HCT116 (cell line): ENCODE data around the gene NAV3. TPM values are rescaled to one million over a fixed set of nuclear protein-coding genes. Genes with fewer than 3 reads are reported as not detected.

Source experiments
- ATAC-seq: fragments of 200-7000 bp; cut with Tn5 transposase; 2 replicates; pipeline ENCODE4 v1.9.1; 2020; ENCODE audit warnings: mild to moderate bottlenecking, moderate library complexity
- BruUV-seq: library from RNA; stranded (reverse); fragments of 400-500 nt; replicated peaks from 2 replicates; lab custom pipeline; 2021; lab: Mats Ljungman, UMichigan
- CTCF ChIA-PET: fragments of 300-600 bp; sonication (Branson Sonifier 250); formaldehyde crosslinking; loops from one replicate; lab custom pipeline; 2021; ENCODE audit warnings: antibody characterized with exemption; lab: Charles Lee
- POLR2A ChIA-PET: fragments of 300-600, 350-600 bp; sonication (Branson Sonifier 250); formaldehyde crosslinking; loops from one replicate; lab custom pipeline; 2021; ENCODE audit warnings: antibody characterized with exemption; lab: Charles Lee
- RAD21 ChIA-PET, 2 experiments: fragments of 300-600 bp; sonication (Branson Sonifier 250); formaldehyde crosslinking; loops; one replicate each; lab custom pipeline; 2023; ENCODE audit warnings: low total read pairs in 2 of 2; ENCODE audit not compliant: uncharacterized antibody in 2 of 2, unreplicated experiment in 2 of 2, low non-redundant PET in 1 of 2; lab: Charles Lee
- DNase-seq: peaks from one replicate; pipeline ENCODE4 v3.0.0-alpha.2; 2010; ENCODE audit warnings: low read depth, low spot score
- H2AFZ ChIP-seq: fragments of 200-600 bp; shearing (Covaris generic), sonication (generic); 2 replicates; pipeline ENCODE4 v1.6.1; 2017; ENCODE audit warnings: low read depth, mixed run types, mixed read lengths, antibody characterized with exemption, low read length; ENCODE audit not compliant: poor library complexity, severe bottlenecking
- H3K27ac ChIP-seq: 2 replicates; pipeline ENCODE4 v1.5.1; 2012; ENCODE audit warnings: low read depth, low read length
- H3K27me3 ChIP-seq: fragments of 200-600 bp; sonication (generic); 2 replicates; pipeline ENCODE4 v1.6.1; 2016; ENCODE audit warnings: mixed run types, low read length, mixed read lengths; ENCODE audit not compliant: insufficient read depth
- H3K36me3 ChIP-seq, 2 experiments: fragments of 200-500 bp in 1 of 2; fragments of 200-600 bp in 1 of 2; sonication (Bioruptor generic) in 1 of 2; sonication (generic) in 1 of 2; 2 replicates each; pipeline versions ENCODE4 v1.5.1 to v1.6.1; 2014 to 2016; ENCODE audit warnings: low read length in 2 of 2, inconsistent platforms in 1 of 2, mixed read lengths in 1 of 2, mixed run types in 1 of 2; ENCODE audit not compliant: insufficient read depth in 2 of 2, control insufficient read depth in 1 of 2
- H3K4me1 ChIP-seq, 2 experiments: fragments of 200-600 bp in 1 of 2; sonication (generic) in 1 of 2; 2 replicates each; pipeline versions ENCODE4 v1.5.1 to v1.6.1; 2012 to 2017; ENCODE audit warnings: low read length in 2 of 2, inconsistent platforms in 1 of 2, mild to moderate bottlenecking in 1 of 2, mixed read lengths in 1 of 2, mixed run types in 1 of 2, moderate library complexity in 1 of 2; ENCODE audit not compliant: insufficient read depth in 2 of 2, control insufficient read depth in 1 of 2
- H3K4me2 ChIP-seq: fragments of 200-600 bp; sonication (generic); 2 replicates; pipeline ENCODE4 v1.6.1; 2017; ENCODE audit warnings: mixed run types, low read length, mixed read lengths
- H3K4me3 ChIP-seq, 2 experiments: fragments of 200-600 bp in 1 of 2; sonication (generic) in 1 of 2; replicated peaks in 1 of 2; 2 replicates each; pipeline ENCODE4 v1.5.1; 2011 to 2016; ENCODE audit warnings: low read length in 2 of 2, control low read depth in 1 of 2, low read depth in 1 of 2, mild to moderate bottlenecking in 1 of 2, mixed read lengths in 1 of 2, mixed run types in 1 of 2
- H3K79me2 ChIP-seq: fragments of 200-600 bp; sonication (generic); 2 replicates; pipeline ENCODE4 v1.6.1; 2017; ENCODE audit warnings: mild to moderate bottlenecking, mixed run types, low read length, moderate library complexity, mixed read lengths; ENCODE audit not compliant: insufficient read depth
- H3K9ac ChIP-seq: fragments of 200-600 bp; sonication (generic); 2 replicates; pipeline ENCODE4 v1.6.1; 2016; ENCODE audit warnings: low read length, mixed read lengths
- H3K9me2 ChIP-seq: fragments of 200-600 bp; sonication (generic), shearing (Covaris generic); 2 replicates; pipeline ENCODE4 v1.6.1; 2017; ENCODE audit warnings: mixed run types, mild to moderate bottlenecking, moderate library complexity; ENCODE audit not compliant: insufficient read depth
- H3K9me3 ChIP-seq, 2 experiments: fragments of 200-500 bp in 1 of 2; fragments of 200-600 bp in 1 of 2; sonication (Bioruptor generic) in 1 of 2; sonication (generic) in 1 of 2; 2 replicates each; pipeline ENCODE4 v1.6.1; 2014 to 2017; ENCODE audit warnings: low read length in 2 of 2, mixed read lengths in 2 of 2, inconsistent platforms in 1 of 2, low read depth in 1 of 2, mild to moderate bottlenecking in 1 of 2, mixed run types in 1 of 2, moderate library complexity in 1 of 2; ENCODE audit not compliant: control insufficient read depth in 1 of 2, insufficient read depth in 1 of 2
- H4K20me1 ChIP-seq: fragments of 200-600 bp; sonication (generic), shearing (Covaris generic); 2 replicates; pipeline ENCODE4 v1.6.1; 2017; ENCODE audit warnings: mixed run types, mild to moderate bottlenecking, moderate library complexity; ENCODE audit not compliant: insufficient read depth
- CBX3 ChIP-seq: IDR thresholded peaks from 2 replicates; pipeline ENCODE4 v1.6.1; 2012; ENCODE audit warnings: low read depth
- ELF1 ChIP-seq: IDR thresholded peaks from 2 replicates; pipeline ENCODE4 v1.6.1; 2012; ENCODE audit warnings: low read depth, borderline replicate concordance
- EZH2 ChIP-seq: fragments of 200-600 bp; sonication (generic); IDR thresholded peaks from 2 replicates; pipeline ENCODE4 v1.6.1; 2017; ENCODE audit warnings: antibody characterized with exemption, mixed run types
- JUND ChIP-seq: IDR thresholded peaks from 2 replicates; pipeline ENCODE4 v1.6.1; 2012
- POLR2A ChIP-seq: IDR thresholded peaks from 2 replicates; pipeline ENCODE4 v1.7.0; 2011; ENCODE audit warnings: borderline replicate concordance; ENCODE audit not compliant: insufficient read depth, insufficient read length; ENCODE audit errors: extremely low read depth
- YY1 ChIP-seq: IDR thresholded peaks from 2 replicates; pipeline ENCODE4 v1.6.1; 2011; ENCODE audit warnings: low read length, low read depth, moderate library complexity, mild to moderate bottlenecking; ENCODE audit not compliant: insufficient replicate concordance; ENCODE audit errors: extremely low read depth
- intact Hi-C: fragments of 100-400 bp; cut with micrococcal nuclease; formaldehyde crosslinking; loops from 2 replicates; pipeline ENCODE4 v1.10.0; 2022
- total RNA-seq: library from RNA; stranded (reverse); gene quantifications from one replicate; pipeline ENCODE4 v1.2.1, GENCODE V29; 2021; ENCODE audit not compliant: unreplicated experiment
- TF ChIP-seq, protein P1 (sequence below): IDR thresholded peaks from 2 replicates; pipeline ENCODE4 v1.6.1; 2012; ENCODE audit warnings: low read depth
- TF ChIP-seq, protein P2 (sequence below): IDR thresholded peaks from 2 replicates; pipeline ENCODE4 v1.6.1; 2012
- TF ChIP-seq, protein P3 (sequence below): IDR thresholded peaks from 2 replicates; pipeline ENCODE4 v1.6.1; 2012

Gene NAV3
- total RNA-seq, 1 experiment from 2014 or later = 7.8 TPM

DNA sequence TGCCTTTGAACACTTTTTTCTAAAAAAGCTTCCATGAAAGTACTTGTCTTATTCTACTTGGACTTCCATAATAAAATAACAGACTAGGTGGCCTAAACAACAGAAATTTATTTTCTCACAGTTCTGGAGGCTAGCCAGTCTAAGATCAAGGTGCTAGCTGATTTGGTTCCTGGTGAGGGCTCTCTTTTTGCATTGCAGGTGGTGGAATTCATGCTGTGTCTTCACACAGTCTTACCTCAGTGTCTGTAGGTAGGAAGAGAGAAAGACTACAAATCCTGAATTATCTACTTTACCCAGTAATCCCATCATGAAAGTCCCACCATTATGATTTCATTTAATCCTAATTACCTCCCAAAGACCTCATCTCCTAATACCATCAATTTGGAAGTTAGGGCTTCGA lies 356.0 kb downstream of the NAV3 start:
- Histone ChIP-seq H3K4me2 (no peak overlapping the region), H3K79me2 (no peaks in the 10 kb centered on the region), H3K27me3 (no peaks in the 10 kb centered on the region), H3K27ac (no peak overlapping the region), H3K9me2 (no peaks in the 10 kb centered on the region), H3K4me3 (no peak overlapping the region), H3K4me1 (no peaks in the 10 kb centered on the region), H2AFZ (no peak overlapping the region), H3K36me3 (no peaks in the 10 kb centered on the region), H3K9ac (no peak overlapping the region), H4K20me1 (no peaks in the 10 kb centered on the region), H3K9me3 (no peaks in the 10 kb centered on the region)
- intact Hi-C loops = no loop called here
- ChIA-PET RAD21 (interaction anchor here in 1 of 2 experiments (0.6 kb wide), 1 partner anchor 487 kb away, joined by 4 read pairs; no protein-coding TSS in a partner anchor), POLR2A (no interaction called here), CTCF (no interaction called here)
- DNase-seq (no peak), ATAC-seq (no peak)
- no peak for TF ChIP-seq YY1
- TF ChIP-seq JUND = no peak
- TF ChIP-seq, protein P1, sequence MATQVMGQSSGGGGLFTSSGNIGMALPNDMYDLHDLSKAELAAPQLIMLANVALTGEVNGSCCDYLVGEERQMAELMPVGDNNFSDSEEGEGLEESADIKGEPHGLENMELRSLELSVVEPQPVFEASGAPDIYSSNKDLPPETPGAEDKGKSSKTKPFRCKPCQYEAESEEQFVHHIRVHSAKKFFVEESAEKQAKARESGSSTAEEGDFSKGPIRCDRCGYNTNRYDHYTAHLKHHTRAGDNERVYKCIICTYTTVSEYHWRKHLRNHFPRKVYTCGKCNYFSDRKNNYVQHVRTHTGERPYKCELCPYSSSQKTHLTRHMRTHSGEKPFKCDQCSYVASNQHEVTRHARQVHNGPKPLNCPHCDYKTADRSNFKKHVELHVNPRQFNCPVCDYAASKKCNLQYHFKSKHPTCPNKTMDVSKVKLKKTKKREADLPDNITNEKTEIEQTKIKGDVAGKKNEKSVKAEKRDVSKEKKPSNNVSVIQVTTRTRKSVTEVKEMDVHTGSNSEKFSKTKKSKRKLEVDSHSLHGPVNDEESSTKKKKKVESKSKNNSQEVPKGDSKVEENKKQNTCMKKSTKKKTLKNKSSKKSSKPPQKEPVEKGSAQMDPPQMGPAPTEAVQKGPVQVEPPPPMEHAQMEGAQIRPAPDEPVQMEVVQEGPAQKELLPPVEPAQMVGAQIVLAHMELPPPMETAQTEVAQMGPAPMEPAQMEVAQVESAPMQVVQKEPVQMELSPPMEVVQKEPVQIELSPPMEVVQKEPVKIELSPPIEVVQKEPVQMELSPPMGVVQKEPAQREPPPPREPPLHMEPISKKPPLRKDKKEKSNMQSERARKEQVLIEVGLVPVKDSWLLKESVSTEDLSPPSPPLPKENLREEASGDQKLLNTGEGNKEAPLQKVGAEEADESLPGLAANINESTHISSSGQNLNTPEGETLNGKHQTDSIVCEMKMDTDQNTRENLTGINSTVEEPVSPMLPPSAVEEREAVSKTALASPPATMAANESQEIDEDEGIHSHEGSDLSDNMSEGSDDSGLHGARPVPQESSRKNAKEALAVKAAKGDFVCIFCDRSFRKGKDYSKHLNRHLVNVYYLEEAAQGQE = no peak
- TF ChIP-seq, protein P2, sequence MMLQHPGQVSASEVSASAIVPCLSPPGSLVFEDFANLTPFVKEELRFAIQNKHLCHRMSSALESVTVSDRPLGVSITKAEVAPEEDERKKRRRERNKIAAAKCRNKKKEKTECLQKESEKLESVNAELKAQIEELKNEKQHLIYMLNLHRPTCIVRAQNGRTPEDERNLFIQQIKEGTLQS = no peak
- no peak for TF ChIP-seq ELF1
- no peak for TF ChIP-seq POLR2A
- TF ChIP-seq, protein P3, sequence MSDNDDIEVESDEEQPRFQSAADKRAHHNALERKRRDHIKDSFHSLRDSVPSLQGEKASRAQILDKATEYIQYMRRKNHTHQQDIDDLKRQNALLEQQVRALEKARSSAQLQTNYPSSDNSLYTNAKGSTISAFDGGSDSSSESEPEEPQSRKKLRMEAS = no peak
- TF ChIP-seq EZH2 = no peak
- TF ChIP-seq CBX3 = no peak
- BruUV-seq = no TSS peak
